GM19463 (cell line): Measurements from ENCODE around the gene HDDC3.
"Not testable (repeated sequence)": the region's sequence is repeated elsewhere in the genome, so short reads cannot be mapped to it uniquely, and the experiment has no call there.

Experiments
- ATAC-seq: cut with Tn5 transposase; IDR thresholded peaks from one replicate; pipeline ENCODE4 v1.9.1; 2021; ENCODE audit warnings: mild to moderate bottlenecking, moderate library complexity; ENCODE audit not compliant: unreplicated experiment

Gene HDDC3

GRCh38 chr15:90910441-90911301 lies 21.7 kb downstream of the HDDC3 start:
- no peak for ATAC-seq

- ATAC-seq: no peak
These were observed 22.4 kb downstream of the HDDC3 start for GRCh38 chr15:90909976-90910375.

- ATAC-seq: not testable (repeated sequence)
These were observed 22.9 kb downstream of the HDDC3 start for GRCh38 chr15:90909449-90909848.

- no peak for ATAC-seq
These were observed 24.4 kb downstream of the HDDC3 start for GRCh38 chr15:90907838-90908507.

GRCh38 chr15:90907051-90907660 lies 25.2 kb downstream of the HDDC3 start:
- no peak for ATAC-seq

- no peak for ATAC-seq
These were observed 26.0 kb downstream of the HDDC3 start for GRCh38 chr15:90906181-90906849.

- no peak for ATAC-seq
These were observed 26.8 kb downstream of the HDDC3 start for GRCh38 chr15:90905306-90906180.

GRCh38 chr15:90904746-90905145 lies 27.6 kb downstream of the HDDC3 start:
- no peak for ATAC-seq

- ATAC-seq: no peak
These were observed 28.4 kb downstream of the HDDC3 start for GRCh38 chr15:90903733-90904536.

- peak; percentile 47 for ATAC-seq
These were observed 29.3 kb downstream of the HDDC3 start, which contains the start of gene MAN2A2 for GRCh38 chr15:90902840-90903732. Gene MAN2A2, plus strand, starts transcription at chr15:90903302. Its CDS starts 906 bp downstream, at chr15:90904208.

- peak; percentile 65 for ATAC-seq
These were observed 30.1 kb downstream of the HDDC3 start for GRCh38 chr15:90902040-90902839.

- ATAC-seq: no peak
These were observed 30.9 kb downstream of the HDDC3 start for GRCh38 chr15:90901175-90902039.

GRCh38 chr15:90897131-90897655 lies 35.2 kb downstream of the HDDC3 start:
- not testable (repeated sequence) for ATAC-seq

- ATAC-seq: no peak
These were observed 36.7 kb downstream of the HDDC3 start for GRCh38 chr15:90895571-90896117.

GRCh38 chr15:90893175-90894090 lies 38.9 kb downstream of the HDDC3 start:
- ATAC-seq: no peak
